GM12878 (cell line): ENCODE data around the gene KICS2. TPM values are rescaled to one million over a fixed set of nuclear protein-coding genes. Genes with fewer than 3 reads are reported as not detected.

Experiments used
- ATAC-seq: fragments of 200-7000 bp; cut with Tn5 transposase; 3 replicates; pipeline ENCODE4 v1.9.1; 2020; ENCODE audit warnings: mild to moderate bottlenecking, moderate library complexity
- BruUV-seq: library from RNA; stranded (reverse); fragments of 400-500 nt; replicated peaks from 2 replicates; lab custom pipeline; 2021; lab: Mats Ljungman, UMichigan
- CTCF ChIA-PET: fragments of 300-600 bp; sonication (Branson Sonifier 250); formaldehyde crosslinking; extraction: SDS; loops from one replicate; lab custom pipeline; 2021; ENCODE audit warnings: inconsistent platforms; lab: Yijun Ruan, JAX
- POLR2A ChIA-PET: fragments of 350-600 bp; formaldehyde crosslinking; extraction: SDS; loops from one replicate; lab custom pipeline; 2021; ENCODE audit warnings: inconsistent platforms; lab: Charles Lee
- RAD21 ChIA-PET: fragments of 300-600 bp; sonication (Branson Sonifier 250); formaldehyde crosslinking; loops from one replicate; lab custom pipeline; 2023; ENCODE audit warnings: antibody characterized with exemption; ENCODE audit not compliant: unreplicated experiment; lab: Charles Lee
- SMC1A ChIA-PET: fragments of 300-600 bp; sonication (Branson Sonifier 250); formaldehyde crosslinking; loops from one replicate; lab custom pipeline; 2023; ENCODE audit not compliant: unreplicated experiment, uncharacterized antibody; lab: Charles Lee
- DNase-seq: peaks from one replicate; pipeline ENCODE4 v3.0.0-alpha.2; 2011; ENCODE audit warnings: low read depth, low spot score
- FAIRE-seq: peaks from 3 replicates; lab custom pipeline; 2011; peaks lifted over from hg19 to GRCh38; lab: Jason Lieb, UNC
- H2AFZ ChIP-seq: 2 replicates; pipeline ENCODE4 v1.6.0; 2011; ENCODE audit warnings: low read depth, low read length, control low read depth; ENCODE audit not compliant: control insufficient read depth
- H3K27ac ChIP-seq: 2 replicates; pipeline ENCODE4 v1.5.1; 2011; ENCODE audit warnings: control low read depth; ENCODE audit not compliant: control insufficient read depth, insufficient read depth
- H3K27me3 ChIP-seq, 2 experiments: replicated peaks in 1 of 2; 2 replicates each; pipeline versions ENCODE4 v1.6.0 to v1.6.1; 2011; ENCODE audit warnings: low read length in 1 of 2; ENCODE audit not compliant: control insufficient read depth in 2 of 2, insufficient read depth in 2 of 2
- H3K36me3 ChIP-seq, 2 experiments: 2 replicates each; pipeline ENCODE4 v1.5.1; 2011; ENCODE audit warnings: low read length in 1 of 2; ENCODE audit not compliant: control insufficient read depth in 2 of 2, insufficient read depth in 2 of 2
- H3K4me1 ChIP-seq: 2 replicates; pipeline ENCODE4 v1.6.1; 2011; ENCODE audit warnings: mild to moderate bottlenecking, low read length, moderate library complexity, mixed read lengths; ENCODE audit not compliant: control insufficient read depth, insufficient read depth
- H3K4me2 ChIP-seq: 2 replicates; pipeline ENCODE4 v1.6.0; 2011; ENCODE audit warnings: control low read depth; ENCODE audit not compliant: control insufficient read depth, insufficient read depth
- H3K4me3 ChIP-seq: fragments of 200-600 bp; sonication (generic); 2 replicates; pipeline ENCODE4 v1.5.1; 2016
- H3K79me2 ChIP-seq: 2 replicates; pipeline ENCODE4 v1.6.0; 2011; ENCODE audit warnings: low read length; ENCODE audit not compliant: control insufficient read depth, insufficient read depth
- H3K9ac ChIP-seq: 2 replicates; pipeline ENCODE4 v1.8.0; 2011; ENCODE audit warnings: low read length, control low read depth, mixed read lengths; ENCODE audit not compliant: control insufficient read depth, insufficient read depth
- H3K9me3 ChIP-seq: replicated peaks from 3 replicates; pipeline ENCODE4 v1.5.1; 2011; ENCODE audit warnings: mild to moderate bottlenecking, low read length; ENCODE audit not compliant: control insufficient read depth, insufficient read depth
- H4K20me1 ChIP-seq: 2 replicates; pipeline ENCODE4 v1.6.0; 2011; ENCODE audit not compliant: control insufficient read depth, insufficient read depth
- BCLAF1 ChIP-seq: fragments of 450-650 bp; IDR thresholded peaks from 2 replicates; pipeline ENCODE4 v1.6.1; 2017; ENCODE audit warnings: antibody characterized with exemption, mild to moderate bottlenecking, moderate library complexity
- BRCA1 ChIP-seq: IDR thresholded peaks from 2 replicates; pipeline ENCODE4 v1.6.1; 2011; ENCODE audit warnings: low read depth, low read length, improper control_type of control experiment
- EGR1 ChIP-seq, 2 experiments: IDR thresholded peaks; 1 replicate in 1 of 2; 2 replicates in 1 of 2; pipeline ENCODE4 v1.6.1; 2011 to 2012; ENCODE audit warnings: low read depth in 2 of 2, low read length in 2 of 2, borderline replicate concordance in 1 of 2, mild to moderate bottlenecking in 1 of 2, moderate library complexity in 1 of 2
- MTA2 ChIP-seq: fragments of 450-650 bp; IDR thresholded peaks from 2 replicates; pipeline ENCODE4 v1.6.1; 2016; ENCODE audit warnings: low read depth, mild to moderate bottlenecking, moderate library complexity
- NFXL1 ChIP-seq: fragments of 450-650 bp; IDR thresholded peaks from 2 replicates; pipeline ENCODE4 v1.6.1; 2017; ENCODE audit warnings: antibody characterized with exemption, mild to moderate bottlenecking, borderline replicate concordance
- POLR2AphosphoS5 ChIP-seq: IDR thresholded peaks from 2 replicates; pipeline ENCODE4 v1.6.1; 2011; ENCODE audit warnings: mild to moderate bottlenecking, low read length, inconsistent platforms
- RFX5 ChIP-seq: IDR thresholded peaks from 2 replicates; pipeline ENCODE4 v1.6.1; 2011; ENCODE audit warnings: low read depth, low read length, improper control_type of control experiment
- SP1 ChIP-seq: IDR thresholded peaks from one replicate; pipeline ENCODE4 v1.6.1; 2011; ENCODE audit warnings: low read depth, low read length
- SUPT20H ChIP-seq: IDR thresholded peaks from 2 replicates; pipeline ENCODE4 v1.6.1; 2011; ENCODE audit warnings: low read depth, mild to moderate bottlenecking, low read length, moderate library complexity, borderline replicate concordance; ENCODE audit not compliant: control insufficient read depth
- SUZ12 ChIP-seq: fragments of 200-600 bp; sonication (generic); IDR thresholded peaks from one replicate; pipeline ENCODE4 v1.6.1; 2018; ENCODE audit warnings: antibody characterized with exemption, mild to moderate bottlenecking; ENCODE audit not compliant: unreplicated experiment
- WGBS: methylation state at CpG from one replicate; pipeline ENCODE4 v1.1.6; 2016; ENCODE audit warnings: low lambda C conversion rate; ENCODE audit not compliant: insufficient replicate concordance, insufficient coverage; ENCODE audit errors: missing lambda C conversion rate; 5-methylcytosine and 5-hydroxymethylcytosine counted together
- in situ Hi-C: fragments of 300-500 bp; cut with MboI; formaldehyde crosslinking; loops from 9 replicates; pipeline ENCODE4 v1.14.3; 2018; ENCODE audit warnings: mixed read lengths
- intact Hi-C: fragments of 100-400 bp; cut with micrococcal nuclease; formaldehyde crosslinking; loops from one replicate; pipeline ENCODE4 v1.14.2; 2022; ENCODE audit not compliant: unreplicated experiment
- polyA plus RNA-seq, 11 experiments: library from polyadenylated mRNA; depleted of rRNA in 4 of 11; unstranded in 6 of 11; stranded (reverse) in 5 of 11; fragments of >200 nt; fragmentation: Nextera tagmentation in 4 of 11; fragmentation: Illumina TruSeq in 1 of 11; extraction: Ambion mirVana in 4 of 11; extraction: Trizol in 1 of 11; gene quantifications; 1 replicate in 1 of 11; 2 replicates in 10 of 11; pipeline versions ENCODE4 v1.2.1 to v1.2.3, GENCODE V29; 2011 to 2016; ENCODE audit warnings: inconsistent platforms in 2 of 11, missing spikeins in 2 of 11, low read depth in 1 of 11
- total RNA-seq, 4 experiments: library from RNA; depleted of rRNA in 3 of 4; stranded (reverse); fragments of >200 nt in 3 of 4; fragmentation: Illumina TruSeq in 1 of 4; extraction: Trizol in 1 of 4; gene quantifications; 2 replicates each; pipeline versions ENCODE4 v1.2.1 to v1.2.3, GENCODE V29; 2013 to 2021

Gene KICS2
- total and polyA plus RNA-seq, 10 of the 15 experiments (the other 5 are each of a cell fraction or from before 2014, with no cell fraction given) = 3.9 to 13.1 (median 9.5) TPM

- Histone ChIP-seq H3K79me2 (no peaks in the 10 kb centered on the region), H2AFZ (no peak overlapping the region), H3K4me2 (no peak overlapping the region), H3K4me3 (no peak overlapping the region), H3K36me3 (no peaks in the 10 kb centered on the region), H3K9ac (no peak overlapping the region), H3K27me3 (no peaks in the 10 kb centered on the region), H4K20me1 (no peaks in the 10 kb centered on the region), H3K9me3 (no peaks in the 10 kb centered on the region), H3K4me1 (no peaks in the 10 kb centered on the region), H3K27ac (no peak overlapping the region)
- 35% methylated on average over 5 of the region's 5 CpGs for WGBS
- ChIA-PET SMC1A (interaction anchor here (1.4 kb wide), 1 partner anchor 336 kb away, joined by 4 read pairs; the partner anchor contains the start of gene SRGAP1), POLR2A (no interaction called here), RAD21 (interaction anchor here (1.9 kb wide), 1 partner anchor 342 kb away, joined by 6 read pairs; no protein-coding TSS in a partner anchor), CTCF (interaction anchor here (1.7 to 1.8 kb wide), 2 partner anchors 57 to 336 kb away, joined by 3 to 7 read pairs; partner anchors contain the start of gene SRGAP1)
- TF ChIP-seq SUPT20H (no peak), MTA2 (no peak), NFXL1 (no peak), SP1 (no peak)
- intact Hi-C loops (loop anchor here (5.0 kb wide), 1 partner anchor 339 kb away; the partner anchor contains the start of gene SRGAP1), in situ Hi-C loops (no loop called here)
- FAIRE-seq (no peak), DNase-seq (no peak), ATAC-seq (no peak)
- no TSS peak for BruUV-seq
Observed at GRCh38 chr12:64180951-64181350, 41.1 kb downstream of the KICS2 start.

DNA sequence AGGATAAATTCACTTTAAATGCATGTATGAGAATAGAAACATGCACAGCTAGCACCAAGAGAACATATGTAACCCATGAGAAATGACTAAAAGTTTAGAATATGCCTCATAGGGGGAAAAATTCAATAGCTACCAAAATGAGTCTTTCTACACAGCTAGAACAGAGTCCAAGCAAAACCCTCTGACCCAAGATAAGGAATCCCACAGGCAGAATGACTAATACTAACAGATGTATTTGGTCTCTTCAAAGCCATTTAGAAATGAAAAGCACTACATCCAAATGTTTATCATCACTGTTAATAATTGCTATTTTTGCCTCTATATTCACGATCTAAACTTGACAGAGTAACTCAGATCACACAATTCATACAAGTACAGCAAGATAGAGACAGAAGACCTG is 44.0 kb downstream of the KICS2 start:
- Histone ChIP-seq H3K9ac (no peak overlapping the region), H3K79me2 (no peaks in the 10 kb centered on the region), H2AFZ (no peak overlapping the region), H3K4me1 (no peaks in the 10 kb centered on the region), H3K27me3 (no peaks in the 10 kb centered on the region), H4K20me1 (no peaks in the 10 kb centered on the region), H3K36me3 (no peaks in the 10 kb centered on the region), H3K9me3 (no peaks in the 10 kb centered on the region), H3K4me2 (no peak overlapping the region), H3K4me3 (no peak overlapping the region), H3K27ac (no peak overlapping the region)
- DNase-seq = no peak
- POLR2A ChIA-PET = no interaction called here
- BruUV-seq = no TSS peak
- FAIRE-seq = no peak
- 0% methylated on average over 1 of the region's 1 CpG for WGBS
- no peak for ATAC-seq
- intact Hi-C loops = no loop called here
- RAD21 ChIA-PET = no interaction called here
- in situ Hi-C loops = no loop called here
- CTCF ChIA-PET = no interaction called here
- SMC1A ChIA-PET = interaction anchor here (1.0 kb wide), 1 partner anchor 22 kb away, joined by 3 read pairs; no protein-coding TSS in a partner anchor
- no peak for TF ChIP-seq EGR1 (IDR thresholded peaks at IDR 0.05; ENCODE audit: borderline replicate concordance in 1 of 2, low read depth in 2 of 2, low read length in 2 of 2)
- no peak for TF ChIP-seq BRCA1
- TF ChIP-seq RFX5 = no peak
- TF ChIP-seq SUZ12 = no peak
- no peak for TF ChIP-seq BCLAF1
- no peak for TF ChIP-seq POLR2AphosphoS5
